Cardiac fibroblast (primary cell): Measurements from ENCODE around the gene DNAH6.

ENCODE experiments used
- DNase-seq, 2 donors: peaks; one replicate each; pipeline versions ENCODE4 v3.0.0 to v3.0.0-alpha.2; 2010; ENCODE audit warnings: low read depth in 2 of 2
- H3K4me3 ChIP-seq, 2 donors: replicated peaks in 1 of 2; 1 replicate in 1 of 2; 2 replicates in 1 of 2; pipeline ENCODE4 v1.5.1; 2011; ENCODE audit warnings: low read depth in 2 of 2, low read length in 2 of 2, mild to moderate bottlenecking in 2 of 2, moderate library complexity in 1 of 2
- CTCF ChIP-seq: IDR thresholded peaks from one replicate; pipeline ENCODE4 v1.5.1; 2011; ENCODE audit warnings: low read depth, mild to moderate bottlenecking, low read length, inconsistent platforms

The DNAH6 gene

GRCh38 chr2:84713441-84713840, 197.1 kb downstream of the DNAH6 start:
- no peak overlapping the region for H3K4me3 ChIP-seq
- no peak for DNase-seq
- no peak for TF ChIP-seq CTCF

GRCh38 chr2:84716564-84716963, 200.3 kb downstream of the DNAH6 start:
- no peak for DNase-seq
- no peak overlapping the region for H3K4me3 ChIP-seq
- TF ChIP-seq CTCF = no peak

GRCh38 chr2:84717302-84717701, 201.0 kb downstream of the DNAH6 start:
- TF ChIP-seq CTCF = no peak
- DNase-seq = no peak
- no peak overlapping the region for H3K4me3 ChIP-seq

- DNase-seq = no peak
- no peak for TF ChIP-seq CTCF
- no peak overlapping the region for H3K4me3 ChIP-seq
Measured at GRCh38 chr2:84719434-84719833, 203.1 kb downstream of the DNAH6 start.

- no peak overlapping the region for H3K4me3 ChIP-seq
- DNase-seq = no peak
Measured at GRCh38 chr2:84723831-84724230, 207.5 kb downstream of the DNAH6 start.

GRCh38 chr2:84725717-84726116, 209.4 kb downstream of the DNAH6 start:
- no peak for DNase-seq
- H3K4me3 ChIP-seq = no peak overlapping the region
- TF ChIP-seq CTCF = no peak

More at GRCh38 chr2:84723831-84724230, 207.5 kb downstream of the DNAH6 start:
- TF ChIP-seq CTCF = no peak

- no peak for DNase-seq
- no peak for TF ChIP-seq CTCF
- no peak overlapping the region for H3K4me3 ChIP-seq
Measured at GRCh38 chr2:84727315-84727714, 211.0 kb downstream of the DNAH6 start.
